Measurements from ENCODE around the gene EPHA1.

DNA sequence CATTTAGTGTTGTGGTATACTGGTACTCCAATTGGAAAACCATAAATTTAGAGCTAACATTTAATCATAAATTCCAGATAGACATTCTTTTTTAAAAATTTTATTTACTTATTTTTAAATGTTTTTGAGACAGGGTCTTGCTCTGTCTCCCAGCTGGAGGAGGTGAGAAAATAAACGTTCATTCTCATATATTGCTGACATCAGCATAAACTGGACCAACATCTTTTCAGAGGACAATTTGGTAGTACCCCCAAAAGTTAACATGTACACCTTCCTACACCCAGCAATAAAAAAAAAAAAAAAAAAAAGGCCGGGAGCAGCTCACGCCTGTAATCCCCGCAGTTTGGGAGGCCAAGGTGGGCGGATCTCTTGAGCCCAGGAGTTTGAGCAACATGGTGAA is 39.8 kb upstream of the EPHA1 start:
- no peak for TF ChIP-seq CTCF (conservative IDR thresholded peaks at IDR 0.05; ENCODE audit: low read depth, low read length)
- no peak for TF ChIP-seq EZH2 (IDR thresholded peaks at IDR 0.05; ENCODE audit: borderline replicate concordance, low read depth, low read length, poor library complexity, severe bottlenecking)

Data from A673 (cell line).